Fibroblast of skin of abdomen (primary cell): Measurements from ENCODE around the gene PHLDA1.
"Not testable (repeated sequence)": the region's sequence is repeated elsewhere in the genome, so short reads cannot be mapped to it uniquely, and the experiment has no call there.

ENCODE experiments used
- DNase-seq: peaks from one replicate; pipeline ENCODE4 v3.0.0-alpha.2; 2013

Gene PHLDA1

DNA sequence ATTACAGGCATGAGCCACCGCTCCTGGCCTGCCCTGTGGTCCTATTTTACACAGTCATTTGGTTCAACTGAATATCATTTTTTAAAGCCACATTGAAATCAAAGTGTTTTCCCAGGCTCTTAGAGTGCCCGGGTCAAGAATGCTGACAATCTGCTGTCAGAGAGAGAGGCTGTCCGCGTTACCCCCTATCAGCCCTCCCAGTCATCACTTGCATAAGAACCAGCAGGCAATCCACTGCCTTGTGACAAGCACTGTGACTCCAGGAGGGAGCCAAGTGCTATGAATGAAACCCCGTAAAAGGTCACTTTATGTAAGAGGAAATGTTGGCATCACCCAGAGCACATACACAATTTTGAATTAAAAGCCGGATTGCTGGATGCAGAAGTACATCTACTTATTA is 13.5 kb downstream of the PHLDA1 start:
- DNase-seq = no peak

DNA sequence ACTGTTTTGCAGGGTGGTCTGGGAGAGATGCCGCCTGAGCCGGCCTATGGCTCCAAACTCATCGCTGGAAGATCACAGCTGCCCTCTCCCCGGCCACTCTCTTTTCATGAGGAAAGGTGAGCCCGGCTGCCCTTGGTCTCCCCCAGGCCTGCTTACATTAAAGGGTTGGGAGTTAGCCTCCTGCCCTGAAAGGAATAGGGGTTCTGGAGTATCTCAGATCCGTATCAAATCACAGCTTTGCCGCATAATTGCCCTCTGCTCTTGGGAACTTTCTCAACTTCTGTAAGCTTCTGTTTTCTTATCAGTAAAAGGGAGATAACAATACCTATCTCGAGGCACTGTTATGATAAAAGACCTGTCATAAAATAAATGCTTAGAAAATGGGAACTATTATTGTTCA is 17.6 kb downstream of the PHLDA1 start:
- DNase-seq = no peak

DNA sequence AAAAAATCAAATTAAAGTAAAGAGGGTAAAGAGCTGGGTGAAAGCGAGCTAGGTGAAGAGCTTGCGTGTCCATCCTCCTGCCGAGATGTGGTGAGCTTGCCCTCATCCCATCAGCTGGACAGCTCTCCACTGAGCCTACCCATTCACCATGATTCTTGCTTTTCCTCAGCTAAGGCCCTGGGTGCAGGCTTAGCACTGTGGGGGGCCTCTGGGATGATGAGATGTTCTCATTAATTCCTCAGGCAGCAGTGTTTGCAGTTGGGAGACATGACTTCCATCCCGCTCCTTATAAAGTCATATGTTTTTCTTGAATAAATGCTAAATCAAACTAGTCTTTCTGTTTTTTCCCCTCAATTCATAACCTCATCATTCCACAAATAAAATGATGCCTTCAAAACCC is 18.0 kb downstream of the PHLDA1 start:
- no peak for DNase-seq

DNA sequence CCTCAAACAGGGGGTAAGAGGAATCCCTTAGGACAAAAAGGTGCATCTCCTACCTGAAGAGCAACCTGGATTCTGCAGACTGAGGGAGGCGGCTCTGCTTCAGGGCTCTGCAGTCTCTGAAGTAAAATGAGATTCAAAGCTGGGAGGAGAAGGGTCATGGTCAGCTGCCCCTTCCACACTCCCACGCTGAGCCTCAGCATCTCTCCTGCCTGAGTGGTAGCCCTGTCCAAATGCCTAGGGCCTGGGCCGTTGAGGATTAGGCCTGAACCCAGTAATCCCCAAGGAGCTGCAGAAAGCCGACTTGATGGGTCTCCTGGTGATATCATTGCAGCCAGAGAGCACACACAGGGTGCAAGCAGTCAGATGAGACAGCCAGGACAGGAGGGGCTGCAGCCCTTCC is 18.9 kb downstream of the PHLDA1 start:
- no peak for DNase-seq

DNA sequence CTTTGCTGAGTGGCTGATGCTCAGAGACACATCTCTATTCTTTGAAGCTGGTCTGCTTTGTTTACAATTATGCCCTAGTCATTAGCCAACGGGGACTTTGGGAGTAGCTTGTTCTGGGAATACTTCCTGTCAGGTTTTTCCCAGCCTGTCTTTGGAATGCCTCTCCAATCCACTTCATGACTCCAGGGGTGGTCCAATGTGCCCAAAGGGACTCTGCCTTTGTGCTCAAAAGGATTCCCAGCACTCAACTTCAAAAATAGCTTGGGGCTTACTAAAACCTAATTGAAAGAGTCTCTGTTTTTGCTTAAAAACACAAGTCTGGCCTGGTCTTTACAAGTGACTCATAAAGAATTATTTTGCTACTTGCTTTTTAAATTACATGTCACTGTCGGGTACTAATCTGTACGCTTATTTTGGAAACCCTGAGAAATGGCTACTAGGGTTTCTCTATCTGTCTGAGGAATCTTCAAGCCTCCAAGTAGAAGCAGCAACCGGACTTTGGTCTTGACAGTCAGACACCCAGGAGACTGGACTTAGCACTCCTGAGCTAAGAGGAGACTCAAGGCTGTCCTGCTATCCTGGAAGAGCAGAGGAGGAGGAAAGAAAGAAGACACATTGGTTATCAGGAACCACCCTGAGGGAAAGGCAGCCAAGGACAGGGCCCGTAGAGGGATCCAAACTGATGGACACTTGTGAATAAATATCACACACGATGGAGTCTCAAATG is 20.7 kb downstream of the PHLDA1 start:
- DNase-seq = peak; percentile 63

DNA sequence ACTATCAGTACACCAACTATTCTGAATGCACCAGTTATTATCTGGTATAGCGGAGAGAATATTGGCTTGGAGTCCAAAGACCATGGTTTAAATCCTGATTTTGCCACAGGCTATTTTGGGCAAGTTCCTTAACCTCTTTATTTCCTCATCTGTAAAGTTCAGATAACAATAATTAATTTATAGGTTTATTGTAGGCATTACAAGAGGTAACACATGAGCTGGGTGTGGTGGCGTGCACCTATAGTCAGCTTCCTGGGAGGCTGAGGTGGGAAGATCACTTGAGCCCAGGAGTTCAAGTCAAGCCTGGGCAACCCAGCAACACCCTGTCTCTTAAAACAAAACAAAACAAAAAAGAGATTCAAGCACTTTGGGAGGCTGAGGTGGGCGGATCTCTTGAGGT is 23.1 kb downstream of the PHLDA1 start:
- DNase-seq = no peak

DNA sequence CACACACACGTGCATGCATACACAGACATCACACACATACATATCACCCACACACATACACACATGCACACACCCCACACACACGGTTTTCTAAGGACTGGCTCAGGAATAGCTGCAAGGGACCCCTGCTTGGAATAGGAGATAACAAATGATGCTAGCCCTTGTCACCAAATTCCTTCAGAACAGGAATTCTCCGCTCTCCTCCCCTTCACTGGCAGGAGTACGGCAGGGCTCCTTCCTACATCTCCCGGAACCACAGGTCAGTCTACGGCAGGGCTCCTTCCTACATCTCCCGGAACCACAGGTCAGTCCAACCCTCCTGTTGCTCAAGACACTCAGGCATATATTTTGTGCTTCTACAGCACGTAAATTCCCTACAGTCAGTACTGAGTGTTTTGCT is 23.9 kb downstream of the PHLDA1 start:
- no peak for DNase-seq

DNA sequence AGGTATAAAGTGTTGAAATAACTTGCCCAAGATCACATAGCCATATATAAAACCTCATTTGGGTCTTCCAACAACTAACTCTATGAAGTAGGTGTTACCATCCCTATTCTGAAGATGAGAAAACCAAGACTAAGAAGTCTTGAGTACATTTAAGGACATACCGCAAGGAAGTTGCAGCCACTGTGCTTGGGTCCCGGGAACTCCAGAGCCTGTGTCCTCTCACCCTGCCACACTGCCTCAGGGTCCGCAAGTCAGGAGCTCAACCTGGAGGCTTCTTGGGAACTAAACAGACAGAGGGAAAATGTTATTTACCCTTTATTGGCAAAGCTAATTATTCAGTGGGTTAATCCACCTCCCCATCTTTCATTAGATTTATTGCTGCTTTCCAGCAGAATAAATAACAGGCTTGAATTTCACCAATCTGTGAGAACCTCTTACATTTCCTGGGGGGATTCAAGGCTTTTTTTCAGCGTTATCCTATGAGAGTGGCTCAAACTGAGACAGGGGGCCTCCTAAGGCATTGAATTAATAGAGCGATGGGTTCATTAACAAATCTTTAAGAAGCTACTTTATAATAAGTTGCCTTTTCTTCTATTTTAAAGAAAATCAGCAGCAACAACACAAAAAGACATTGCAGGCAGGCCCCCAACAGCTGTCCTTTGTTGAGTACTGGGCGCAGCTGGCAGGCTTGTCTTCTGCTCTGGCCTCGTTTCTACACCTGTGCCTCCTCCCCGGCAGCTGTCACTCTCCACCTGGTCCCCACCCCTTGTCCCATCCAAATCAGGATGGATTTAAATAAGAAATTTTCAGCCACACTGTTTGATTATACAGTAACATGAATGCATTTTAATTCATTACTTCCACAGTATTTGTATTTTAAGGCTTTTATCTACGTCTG is 25.3 kb downstream of the PHLDA1 start:
- DNase-seq = no peak

DNA sequence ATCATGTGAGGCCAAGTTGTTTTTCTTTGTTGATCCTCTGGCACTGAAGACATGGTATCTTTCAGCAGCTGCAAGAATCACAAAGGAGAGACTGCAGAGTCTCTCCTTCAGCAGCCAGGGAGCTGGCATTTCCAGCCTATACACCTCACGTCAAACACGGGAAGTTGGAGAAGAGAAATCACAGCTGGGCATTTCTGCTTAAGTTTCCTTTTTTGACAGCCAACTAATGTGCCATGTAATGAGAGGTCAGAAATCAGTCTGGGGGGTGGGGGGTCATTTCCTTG is 28.3 kb downstream of the PHLDA1 start:
- no peak for DNase-seq

DNA sequence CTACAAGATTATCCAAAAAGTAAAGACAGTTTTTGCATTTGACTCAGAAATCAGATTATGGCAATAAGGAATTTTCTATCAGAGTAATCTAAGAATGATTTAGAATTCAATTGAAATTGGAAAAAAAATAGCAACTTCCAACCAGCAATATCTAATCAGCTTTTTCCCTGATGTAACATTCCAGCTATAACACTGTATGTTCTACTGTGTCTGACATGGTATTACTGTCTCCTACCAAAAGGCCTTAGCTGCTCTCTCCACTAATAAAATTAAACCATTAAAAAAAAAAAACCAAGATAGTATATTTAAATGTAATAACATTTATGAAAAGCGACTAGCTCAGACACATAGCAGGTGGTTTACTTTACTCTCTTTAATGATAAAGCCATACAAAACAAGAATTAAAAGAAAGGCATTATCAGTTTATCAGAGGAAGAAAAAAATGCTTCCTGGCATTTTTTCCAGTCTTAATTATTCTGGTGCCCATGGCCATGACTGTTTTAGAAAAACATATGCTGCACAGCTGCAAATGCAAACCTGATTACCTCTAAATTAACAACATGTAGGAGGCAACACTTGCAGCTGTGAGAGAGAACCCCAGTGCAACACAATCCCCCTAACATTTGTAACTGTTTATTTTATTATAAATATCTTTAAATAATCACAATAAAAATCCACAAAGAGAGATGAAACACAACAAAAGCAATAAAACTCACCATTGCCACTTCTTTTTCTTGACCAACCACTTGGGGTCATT is 28.8 kb downstream of the PHLDA1 start:
- no peak for DNase-seq

DNA sequence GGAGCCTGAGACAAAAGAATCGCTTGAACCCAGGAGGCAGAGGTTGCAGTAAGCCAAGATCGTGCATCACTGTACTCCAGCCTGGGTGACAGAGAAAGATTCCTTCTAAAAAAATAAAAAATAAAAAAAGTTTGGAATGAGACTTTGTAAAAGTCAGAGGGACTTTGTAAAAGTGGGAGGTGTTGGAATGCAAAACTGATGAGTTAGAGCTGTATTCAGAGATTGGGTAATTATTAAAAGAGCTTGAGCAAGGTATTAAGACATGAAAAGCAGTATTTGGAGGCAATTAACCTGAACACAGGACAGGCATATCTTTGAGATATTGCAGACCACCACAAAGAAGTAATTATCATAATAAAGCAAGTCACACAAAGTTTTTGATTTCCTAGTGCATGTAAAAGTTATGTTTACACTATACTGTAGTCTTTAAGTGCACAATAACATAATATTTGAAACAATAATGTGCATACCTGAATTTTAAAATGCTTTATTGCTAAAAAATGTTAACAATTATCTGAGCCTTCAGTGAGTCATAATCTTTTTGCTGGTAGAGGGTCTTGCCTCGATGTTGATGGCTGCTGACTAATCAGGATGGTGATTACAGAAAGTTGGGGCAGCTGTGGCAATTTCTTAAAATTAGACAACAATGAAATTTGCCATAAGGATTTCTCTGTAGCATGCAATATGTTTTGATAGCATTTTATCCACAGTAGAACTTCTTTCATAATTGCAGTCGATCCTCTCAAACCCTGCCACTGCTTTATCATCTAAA is 33.1 kb downstream of the PHLDA1 start:
- no peak for DNase-seq

DNA sequence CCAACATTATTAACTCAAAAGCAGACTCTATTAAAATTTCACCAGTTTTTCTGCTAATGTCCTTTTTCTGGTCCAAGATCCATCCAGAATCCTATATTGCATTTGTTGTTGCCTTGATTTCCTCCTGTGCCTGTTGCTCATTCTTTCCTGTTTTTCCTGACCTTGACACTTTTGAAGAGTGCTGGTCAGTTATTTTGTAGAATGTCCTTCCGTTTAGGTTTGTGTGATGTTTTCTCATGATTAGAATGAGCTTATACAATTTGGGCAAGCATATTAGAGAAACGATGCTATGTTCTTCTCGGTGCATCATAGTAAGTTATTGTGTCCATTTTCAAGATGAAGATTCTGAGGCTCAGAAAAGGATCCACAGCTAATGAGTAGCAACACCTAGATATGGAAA is 33.9 kb downstream of the PHLDA1 start:
- no peak for DNase-seq

DNA sequence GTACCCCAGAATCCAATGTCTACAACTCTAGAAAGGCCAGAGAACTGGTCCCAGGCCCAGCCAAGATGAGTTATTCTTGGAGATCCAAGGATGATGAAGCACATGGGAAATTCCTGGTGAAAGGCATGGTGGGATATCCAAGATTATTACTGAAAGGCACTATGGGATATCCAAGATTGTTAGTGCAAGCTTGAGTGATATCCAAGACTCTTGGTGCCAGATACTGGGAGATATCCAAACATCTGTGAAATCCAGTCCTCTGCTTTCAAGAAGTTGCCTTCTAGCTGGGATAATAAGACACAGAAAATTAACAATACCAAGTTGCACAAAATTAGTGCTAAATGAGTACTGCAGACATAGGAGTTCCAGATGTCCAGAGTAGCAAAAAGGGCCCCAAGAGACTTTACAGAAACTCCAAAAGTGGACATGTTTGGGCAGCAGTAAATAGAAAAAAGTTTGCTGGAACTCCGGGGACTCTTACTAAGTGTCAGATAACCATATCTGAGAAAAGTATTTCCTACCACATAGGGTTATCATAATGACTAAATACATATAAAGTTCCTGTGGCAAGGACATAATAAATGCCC is 34.6 kb downstream of the PHLDA1 start:
- no peak for DNase-seq

DNA sequence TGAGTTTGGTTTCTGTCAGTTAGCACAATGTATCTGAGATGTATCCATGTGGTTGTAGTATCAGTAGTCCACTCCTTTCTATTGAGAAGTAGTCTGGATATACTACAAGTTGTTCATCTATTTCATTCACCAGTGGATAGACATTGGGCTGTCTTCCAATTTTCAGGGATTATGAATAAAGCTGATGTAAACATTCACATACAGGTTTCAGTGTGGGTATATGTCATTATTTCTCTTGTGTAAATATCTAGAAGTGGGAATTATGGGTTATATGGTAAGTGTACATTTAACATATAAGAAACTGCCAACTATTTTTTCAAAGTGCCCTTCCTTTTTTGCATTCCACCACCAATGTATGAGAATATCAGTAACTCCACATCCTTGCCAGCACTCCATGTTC is 35.9 kb downstream of the PHLDA1 start:
- DNase-seq = no peak

DNA sequence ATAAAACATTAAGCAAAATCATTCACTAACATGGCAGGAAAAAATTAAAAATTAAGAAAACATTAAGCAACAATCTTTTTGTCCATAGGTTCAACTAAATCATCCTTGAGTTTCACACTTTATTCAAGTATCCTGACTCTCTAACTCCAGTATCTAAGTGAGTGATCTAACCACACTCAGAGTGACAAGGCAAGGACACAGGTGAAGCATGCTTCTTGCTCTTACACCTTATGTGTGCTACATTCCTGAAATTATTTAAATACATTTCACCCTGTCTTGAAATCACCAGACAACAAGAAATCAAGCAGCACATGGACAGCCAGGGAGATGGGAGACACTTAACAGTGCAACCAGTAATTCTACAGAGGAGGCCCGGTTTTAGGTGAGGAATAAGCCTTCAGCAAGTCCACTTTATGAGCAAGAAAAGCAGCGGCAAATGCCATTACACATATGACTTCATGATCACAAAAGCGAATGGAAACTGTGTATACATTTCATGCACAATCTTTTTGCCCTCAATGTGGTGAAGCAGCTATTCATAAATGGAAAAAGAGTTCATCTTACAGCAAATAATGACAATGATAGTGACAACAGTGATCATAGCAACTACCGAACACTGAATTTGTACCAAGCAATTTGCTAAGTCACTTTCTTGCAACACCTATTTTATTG is 37.4 kb downstream of the PHLDA1 start:
- no peak for DNase-seq

DNA sequence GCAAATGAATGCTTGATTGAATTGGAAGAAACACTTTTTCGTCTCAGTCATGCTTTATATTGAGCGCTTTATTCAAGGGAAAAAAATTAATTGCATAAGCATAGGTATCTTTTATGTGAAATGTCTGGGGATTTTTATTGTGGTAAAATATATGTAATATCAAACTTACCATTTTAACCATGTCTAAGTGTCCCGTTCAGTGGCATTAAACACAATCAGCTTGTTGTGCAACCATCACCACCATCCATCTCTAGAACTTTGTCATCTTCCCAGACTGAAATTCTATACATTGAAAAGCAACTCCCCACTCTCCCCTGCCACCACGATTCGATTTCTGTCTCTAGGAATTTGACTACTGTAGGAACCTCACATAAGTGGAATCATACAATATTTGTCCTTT is 39.8 kb downstream of the PHLDA1 start:
- no peak for DNase-seq

DNA sequence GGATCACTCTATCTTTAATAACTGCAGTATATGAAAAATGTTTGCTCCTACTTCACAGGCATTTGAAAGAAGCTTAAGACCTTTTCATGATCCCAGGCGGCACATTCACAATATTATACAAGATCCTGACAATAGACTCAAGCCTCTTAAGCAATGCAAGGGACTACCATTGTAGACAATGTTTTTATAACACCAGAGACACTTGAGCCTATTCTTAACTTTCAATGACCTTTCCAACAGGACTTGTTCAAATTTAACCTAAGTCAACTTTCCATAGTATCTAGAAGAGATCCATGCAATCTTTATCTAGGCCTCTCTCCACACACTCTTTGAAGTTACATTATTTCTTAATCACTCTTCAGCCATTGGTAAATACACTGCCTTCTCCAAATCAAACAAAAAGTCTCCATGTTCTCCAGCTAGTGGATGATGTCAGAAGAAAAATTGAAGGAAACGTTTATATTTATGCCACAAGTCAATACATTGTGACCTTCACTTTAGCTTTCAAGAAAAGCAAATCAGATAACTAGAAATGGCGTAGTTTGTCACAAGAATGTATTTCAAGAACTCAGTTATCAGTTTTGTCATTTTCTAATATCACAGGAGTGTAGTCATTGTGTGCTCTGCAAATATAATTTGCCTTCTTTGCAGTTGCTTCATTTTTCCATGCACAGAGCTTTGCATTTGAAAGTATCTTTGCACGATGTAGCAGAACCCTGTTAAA is 41.2 kb downstream of the PHLDA1 start:
- DNase-seq = no peak

DNA sequence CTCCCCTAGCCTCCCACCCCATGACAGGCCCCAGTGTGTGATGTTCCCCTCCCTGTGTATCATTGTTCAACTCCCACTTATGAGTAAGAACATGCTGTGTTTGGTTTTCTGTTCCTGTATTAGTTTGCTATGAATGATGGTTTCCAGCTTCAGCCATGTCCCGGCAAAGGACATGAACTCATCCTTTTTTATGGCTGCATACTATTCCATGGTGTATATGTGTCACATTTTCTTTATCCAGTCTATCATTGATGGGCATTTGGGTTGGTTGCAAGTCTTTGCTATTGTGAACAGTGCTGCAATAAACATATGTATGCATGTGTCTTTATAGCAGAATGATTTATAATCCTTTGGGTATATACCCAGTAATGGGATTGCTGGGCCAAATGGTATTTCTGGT is 43.9 kb downstream of the PHLDA1 start:
- DNase-seq = not testable (repeated sequence)

DNA sequence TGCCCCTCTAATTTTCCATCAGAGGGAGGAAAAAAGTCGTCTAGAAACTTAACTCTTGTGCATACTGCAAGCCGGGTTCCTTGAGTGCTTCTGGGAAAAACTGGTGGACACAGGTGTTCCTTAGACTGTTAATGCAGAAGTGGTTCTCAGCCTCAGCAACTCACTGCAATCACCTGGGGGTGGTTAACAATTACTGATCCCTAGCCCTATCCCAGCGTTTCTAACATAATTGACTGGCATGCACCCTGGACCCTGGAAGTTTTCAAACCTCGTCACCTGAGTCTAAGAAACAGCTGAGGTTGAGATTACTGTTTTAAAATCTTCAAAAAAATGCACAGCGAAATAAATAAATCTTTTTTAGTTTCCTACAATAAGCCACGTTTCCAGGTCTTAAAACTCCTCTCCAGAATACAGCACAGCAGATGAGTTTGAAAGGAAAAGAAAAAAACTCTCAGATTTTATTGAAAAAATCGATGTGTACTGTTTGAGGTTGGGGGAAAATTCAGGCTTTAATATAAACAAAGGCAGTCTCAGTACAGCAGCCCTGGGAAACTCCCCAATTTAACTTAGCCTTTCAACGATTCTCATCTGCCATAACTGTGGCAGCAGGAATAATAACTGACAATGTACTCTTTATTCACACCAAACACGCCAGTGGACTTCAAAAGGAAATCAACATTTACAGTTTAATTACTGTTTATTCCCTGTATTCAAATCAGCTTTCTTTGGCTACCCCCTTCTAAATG is 45.4 kb downstream of the PHLDA1 start:
- DNase-seq = no peak

DNA sequence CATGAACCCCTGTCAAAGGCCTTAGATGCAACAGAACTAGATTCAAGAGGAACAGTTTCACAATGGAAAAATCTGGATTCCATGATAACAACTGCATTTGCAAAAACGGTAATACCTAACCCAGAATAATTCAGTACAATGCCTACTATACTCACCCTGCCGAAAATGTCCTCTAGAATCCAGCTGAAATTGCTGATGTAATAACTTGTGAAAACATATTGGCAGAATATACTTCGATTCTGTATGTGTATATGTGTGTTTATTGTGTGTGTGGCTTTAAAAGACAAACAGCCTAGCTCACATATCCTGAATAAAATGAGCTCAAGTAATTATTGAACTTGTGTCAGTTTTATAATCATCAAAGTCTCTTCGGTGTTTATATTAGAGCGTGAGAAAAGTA is 46.0 kb downstream of the PHLDA1 start:
- DNase-seq = no peak
